ENCODE data around the gene HYAL4.

- TF ChIP-seq CTCF (IDR thresholded peaks at IDR 0.05 in 8 of 11, conservative IDR thresholded peaks at IDR 0.05 in 3 of 11) (no peak), POLR2AphosphoS5 (IDR thresholded peaks at IDR 0.05) (no peak)
These were observed 49.1 kb upstream of the HYAL4 start for GRCh38 chr7:123795917-123796316.

Data from spleen (tissue), 7 donors.